HG03558 (cell line): ENCODE measurements around the gene SMYD2.
A peak's percentile ranks its signal among the peaks of the same experiment; 100 is the strongest.
"Not testable (repeated sequence)": the region's sequence is repeated elsewhere in the genome, so short reads cannot be mapped to it uniquely, and the experiment has no call there.

Experiments
- ATAC-seq: cut with Tn5 transposase; IDR thresholded peaks from one replicate; pipeline ENCODE4 v1.9.1; 2021; ENCODE audit warnings: moderate number of reproducible peaks; ENCODE audit not compliant: unreplicated experiment; ENCODE audit errors: extremely low read depth

The SMYD2 gene

DNA sequence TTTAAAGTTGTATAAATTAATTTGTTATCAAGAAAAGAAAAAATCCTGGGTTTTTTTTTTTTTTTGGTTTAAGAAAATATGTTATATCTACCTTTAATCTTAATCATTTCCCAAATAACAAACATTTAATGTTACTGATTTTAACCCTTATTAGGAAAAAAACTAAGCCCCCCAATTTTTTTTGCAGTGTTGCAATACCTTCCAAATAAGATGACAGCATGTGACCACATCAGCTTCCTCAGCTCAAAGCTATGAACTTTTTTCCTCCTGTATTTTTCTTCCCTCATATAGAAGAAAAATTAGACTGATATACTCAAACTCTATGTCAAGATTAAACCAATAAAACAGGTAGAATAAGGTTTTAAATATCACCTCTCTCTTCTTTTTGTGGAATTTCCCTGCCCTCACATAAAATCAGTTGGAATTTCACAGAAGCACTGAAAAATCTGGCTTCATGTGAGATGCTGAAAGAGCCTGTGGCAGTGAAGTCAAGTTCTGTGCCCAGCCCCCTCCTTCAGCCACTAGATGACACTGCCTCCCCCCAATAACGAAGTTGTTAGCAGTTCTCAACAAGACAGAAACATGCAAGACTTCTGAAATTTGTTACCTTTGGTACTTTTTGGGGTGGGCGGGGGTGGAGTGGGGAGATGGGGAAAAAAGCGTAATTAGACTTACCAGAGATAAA lies 9.6 kb upstream of the SMYD2 start:
- ATAC-seq, result no peak

DNA sequence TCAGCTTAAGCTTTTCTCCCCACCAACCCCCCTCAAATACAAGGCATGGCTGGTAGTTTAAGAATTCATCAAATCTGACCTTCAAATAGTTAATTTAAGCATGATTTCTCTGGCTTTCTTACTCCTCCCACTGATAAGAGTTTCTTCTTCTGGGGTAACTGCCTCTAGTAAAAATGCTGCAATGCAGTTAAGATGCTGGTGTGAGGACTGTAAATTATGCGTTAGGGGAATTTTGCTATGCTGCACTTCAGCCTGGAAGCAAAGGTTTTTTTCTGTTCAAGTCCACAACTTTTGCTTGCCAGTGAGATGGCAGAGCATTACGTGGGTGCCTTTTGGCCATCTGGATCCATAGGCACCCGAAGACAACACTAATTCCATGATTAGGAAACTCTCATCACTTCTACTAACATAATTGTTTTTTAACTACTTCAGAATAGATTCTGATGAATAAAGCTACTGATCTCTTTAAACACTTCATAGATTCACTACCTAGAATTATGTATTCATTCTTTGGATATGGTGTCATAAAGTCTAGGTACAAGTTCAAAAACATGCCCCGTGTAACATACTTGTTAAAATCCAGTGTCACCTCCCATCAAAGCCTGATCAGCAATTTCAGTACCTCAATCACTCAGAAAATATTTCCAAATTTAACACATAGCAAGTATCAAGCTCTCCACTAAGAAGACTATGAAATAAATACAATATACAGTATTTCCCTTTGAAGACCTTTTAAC lies 8.8 kb upstream of the SMYD2 start:
- ATAC-seq, result no peak

DNA sequence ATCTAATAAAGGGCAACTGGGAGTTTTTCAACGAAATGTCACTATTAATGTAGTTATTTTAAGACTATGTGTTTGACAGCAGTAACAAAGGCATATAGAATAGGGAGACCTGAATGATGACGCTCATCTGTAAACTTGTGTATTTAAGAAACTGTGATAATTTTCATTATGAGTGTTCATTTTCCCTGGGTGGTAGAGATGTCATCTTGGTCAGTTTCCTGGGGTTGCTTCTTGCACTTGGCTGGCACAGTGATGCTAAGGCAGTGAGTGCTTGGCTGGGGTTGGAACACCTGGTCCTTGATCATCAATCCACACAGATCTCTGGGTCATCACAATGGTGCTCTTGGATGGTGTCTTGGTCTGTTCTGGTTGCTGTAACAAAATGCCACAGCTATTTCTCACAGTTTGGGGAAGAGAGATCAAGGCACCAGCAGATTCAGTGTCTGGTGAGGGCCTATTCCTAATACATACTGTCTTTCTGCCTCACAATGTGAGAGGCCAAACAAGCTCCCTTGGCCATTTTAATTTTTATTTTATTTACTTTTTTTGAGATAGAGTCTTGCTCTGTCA lies 7.9 kb upstream of the SMYD2 start:
- ATAC-seq, result no peak

DNA sequence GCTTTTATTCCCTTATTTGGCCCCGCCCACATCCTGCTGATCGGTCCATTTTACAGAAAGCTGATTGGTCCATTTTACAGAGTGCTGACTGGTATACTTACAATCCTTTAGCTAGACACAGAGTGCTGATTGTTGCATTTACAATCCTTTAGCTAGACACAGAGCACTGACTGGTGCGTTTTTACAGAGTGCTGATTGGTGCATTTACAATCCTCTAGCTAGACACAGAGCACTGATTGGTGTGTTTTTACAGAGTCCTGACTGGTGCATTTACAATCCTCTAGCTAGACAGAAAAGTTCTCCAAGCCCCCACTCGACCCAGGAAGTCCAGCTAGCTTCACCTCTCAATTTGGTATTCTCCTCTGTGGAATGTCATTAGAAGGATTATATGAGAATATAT lies 5.3 kb upstream of the SMYD2 start:
- not testable (repeated sequence) for ATAC-seq

DNA sequence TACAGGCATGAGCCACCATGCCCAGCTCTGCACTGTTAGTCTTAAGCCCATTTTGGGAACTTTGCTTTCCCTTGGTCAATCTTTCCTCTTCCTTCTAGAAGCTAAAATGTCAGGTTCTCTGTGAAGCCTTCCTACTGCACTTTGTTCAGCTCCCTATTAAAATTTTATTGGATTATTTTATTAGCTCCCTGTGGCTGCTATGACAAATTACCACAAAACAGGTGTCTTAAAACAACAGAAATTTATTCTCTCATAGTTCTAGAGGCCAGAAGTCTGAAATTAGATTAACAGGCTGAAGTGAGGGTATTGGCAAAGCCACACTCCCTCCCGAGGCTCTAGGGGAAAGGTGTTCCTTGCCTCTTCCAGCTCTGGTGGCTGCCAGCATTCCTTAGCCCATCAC lies 4.2 kb upstream of the SMYD2 start:
- ATAC-seq, result no peak

DNA sequence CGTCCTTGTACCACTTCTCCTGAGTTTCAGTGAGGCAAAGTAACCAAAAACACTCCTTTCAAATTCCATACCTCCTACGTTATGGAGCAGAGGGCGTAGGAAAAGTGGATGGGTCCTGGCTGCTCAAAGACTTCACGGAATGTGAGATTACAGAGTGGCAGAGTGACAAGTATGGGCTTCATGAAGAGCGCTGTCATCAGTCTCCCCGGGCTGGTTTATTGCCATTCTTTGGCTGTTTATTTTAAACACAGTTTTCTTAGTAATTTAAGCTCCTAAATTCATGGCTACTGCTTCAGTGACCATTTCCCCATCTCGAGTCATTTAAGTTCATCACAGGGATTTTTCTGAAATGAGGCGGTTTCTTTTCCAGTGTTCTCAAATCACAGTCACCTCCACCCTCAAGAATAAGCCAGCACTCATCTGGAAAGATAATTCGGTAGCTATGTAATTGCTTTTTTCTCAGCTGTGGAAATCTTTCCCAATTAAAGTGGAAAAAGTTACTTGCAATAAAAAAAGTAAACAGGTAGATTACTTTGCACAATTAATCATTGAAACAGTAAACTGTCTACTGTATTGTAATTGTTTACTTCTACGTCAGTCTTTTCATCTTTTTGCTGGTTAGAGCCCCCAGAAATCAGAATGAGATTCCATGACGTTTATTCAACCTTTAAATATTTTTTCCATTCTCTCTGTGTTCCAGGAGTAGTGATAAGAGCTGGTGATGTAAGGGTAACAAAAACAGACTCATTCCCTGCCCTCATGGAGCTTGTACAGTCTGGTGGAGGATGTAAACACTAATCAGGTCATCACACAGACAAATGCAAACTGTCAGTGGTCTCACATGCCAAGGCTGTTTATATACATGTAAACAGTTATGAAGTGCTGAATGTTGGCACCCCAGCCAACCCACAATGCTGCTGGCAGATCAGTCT lies 3.0 kb upstream of the SMYD2 start:
- ATAC-seq, result no peak

DNA sequence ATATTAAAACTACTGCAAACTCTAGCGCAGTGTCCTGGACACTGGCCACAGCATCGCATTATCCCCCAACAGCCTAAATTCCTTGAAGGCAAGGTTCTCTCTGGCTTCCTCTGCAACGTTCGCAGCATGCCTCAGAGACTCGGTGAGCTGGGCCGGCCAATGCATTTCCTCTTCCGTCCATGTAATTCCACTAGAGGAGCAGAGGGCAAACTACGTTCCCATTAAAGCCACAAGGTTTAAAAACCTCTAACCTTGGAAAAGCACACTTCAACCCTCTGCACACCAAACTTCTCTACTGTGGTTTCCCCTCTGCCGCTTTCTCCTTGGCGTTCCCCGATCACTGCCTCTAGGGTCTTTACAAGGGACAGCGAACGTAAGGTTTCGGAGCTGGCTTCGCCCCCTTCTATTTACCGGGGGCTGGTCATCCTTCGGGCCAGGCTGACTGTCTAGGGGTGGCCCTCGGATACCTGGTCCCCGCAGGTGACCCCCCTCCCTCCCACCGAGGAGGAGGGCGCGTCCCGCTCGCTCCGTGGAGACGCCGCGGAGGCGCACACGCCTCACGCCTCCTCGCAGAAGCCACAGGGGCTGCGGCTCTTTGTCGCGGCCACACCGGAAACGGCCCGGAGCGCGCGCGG lies 456 bp upstream of the SMYD2 start:
- ATAC-seq, result peak; percentile 3

DNA sequence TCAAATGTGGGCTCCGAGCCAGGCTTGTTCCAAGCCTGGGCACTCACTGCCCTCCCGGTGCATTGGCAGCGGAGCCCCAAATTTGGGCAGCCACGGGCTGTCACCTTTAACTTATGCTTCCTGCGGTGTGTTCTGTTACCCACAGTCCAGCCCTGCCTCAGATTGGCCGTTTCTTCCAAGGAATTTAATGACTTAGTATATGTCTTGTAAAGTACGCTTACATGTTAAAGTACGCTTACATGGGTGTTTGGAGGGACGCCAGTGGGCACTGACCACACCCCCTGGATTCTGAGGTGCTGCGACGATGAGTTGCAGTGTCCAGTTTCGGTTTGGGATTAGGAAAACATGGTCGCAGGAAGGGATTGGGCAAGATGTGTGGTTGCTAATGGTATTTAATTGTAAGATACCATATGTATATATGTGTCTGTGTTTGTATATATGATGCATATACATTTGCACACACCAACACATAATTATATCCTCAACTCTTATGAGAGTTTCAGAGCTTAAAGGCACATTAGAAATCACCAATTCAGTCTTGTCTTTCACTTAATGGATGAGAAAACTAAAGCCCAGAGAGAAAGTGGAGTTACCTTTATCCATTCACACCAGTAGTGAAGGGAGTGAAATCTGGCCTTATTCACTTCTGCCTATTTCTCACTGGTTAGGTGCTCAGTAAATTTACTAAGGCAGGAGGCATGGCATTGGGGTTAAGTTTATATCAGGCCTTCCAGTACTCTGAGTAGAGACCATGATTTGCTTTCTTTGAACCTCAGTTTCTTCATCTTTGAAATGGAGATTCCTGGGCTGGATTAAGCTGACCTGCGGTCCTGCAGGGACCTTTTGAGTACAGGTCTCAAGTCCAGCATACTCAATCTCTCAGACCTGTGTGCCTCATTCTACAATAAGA lies 1.0 kb downstream of the SMYD2 start:
- ATAC-seq, result peak; percentile 6

DNA sequence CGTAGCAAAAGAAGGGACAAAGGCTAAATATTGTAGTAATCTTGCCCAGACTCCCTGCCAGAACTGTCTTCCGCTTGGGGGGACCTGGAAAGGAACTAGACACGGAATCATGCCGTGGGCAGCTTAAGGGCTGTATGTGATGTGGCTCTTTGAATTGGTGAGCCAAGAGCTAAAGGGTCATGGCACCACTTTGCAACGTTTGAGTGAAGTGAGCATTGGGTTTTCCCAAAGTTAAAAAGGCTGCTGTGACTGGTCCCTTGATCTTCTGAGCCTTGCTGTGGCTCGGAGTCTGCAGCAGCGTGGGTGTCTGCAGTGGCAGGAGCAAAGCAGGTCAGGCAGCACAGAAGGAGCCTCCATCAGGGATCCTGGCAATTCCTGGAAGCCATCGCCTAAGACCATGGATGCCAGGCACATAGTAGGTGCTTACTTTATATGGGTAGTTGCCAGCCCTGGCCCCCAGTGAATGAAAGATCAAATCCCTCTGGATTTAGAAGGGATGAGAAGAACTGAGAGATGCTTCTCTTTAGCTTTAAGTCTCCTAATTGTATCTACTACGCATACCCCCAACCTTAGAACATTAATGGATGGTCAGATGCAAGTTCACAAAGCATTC lies 1.8 kb downstream of the SMYD2 start:
- ATAC-seq, result no peak

DNA sequence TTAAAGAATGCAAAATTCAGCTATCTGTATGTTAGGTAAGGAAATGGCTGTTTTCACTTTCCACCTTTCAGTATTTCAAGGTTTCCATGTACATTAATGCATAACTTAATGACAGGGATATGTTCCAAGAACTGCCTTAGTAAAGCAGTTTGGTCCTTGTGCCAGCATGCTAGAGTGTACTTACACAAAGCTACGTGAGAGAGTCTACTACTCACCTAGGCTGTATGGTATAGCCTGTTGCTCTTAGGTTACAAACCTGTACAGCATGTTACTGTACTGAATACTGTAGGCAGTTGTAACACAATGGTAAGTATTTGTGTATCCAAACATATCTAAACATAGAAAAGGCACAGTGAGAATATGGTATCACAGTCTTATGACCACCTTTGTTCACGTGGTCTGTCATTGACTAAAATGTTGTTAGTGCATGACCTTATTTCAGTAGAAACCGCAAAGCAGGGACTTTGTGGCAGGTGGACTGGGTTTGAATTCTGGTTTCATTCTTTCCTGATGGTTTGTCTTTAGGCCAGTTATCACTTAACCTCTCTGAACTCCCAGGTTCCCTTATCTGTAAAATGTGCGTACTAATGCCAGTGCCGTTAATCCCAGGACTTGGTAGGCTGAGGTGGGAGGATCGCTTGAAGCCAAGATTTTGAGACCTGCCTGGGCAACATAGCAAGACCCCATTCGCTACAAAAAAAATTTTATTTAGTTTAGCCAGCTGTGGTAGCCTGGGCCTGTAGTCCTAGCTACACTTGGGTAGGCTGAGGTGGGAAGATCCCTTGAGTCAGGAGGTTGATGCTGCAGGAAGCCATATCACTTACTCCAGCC lies 4.9 kb downstream of the SMYD2 start:
- no peak for ATAC-seq

DNA sequence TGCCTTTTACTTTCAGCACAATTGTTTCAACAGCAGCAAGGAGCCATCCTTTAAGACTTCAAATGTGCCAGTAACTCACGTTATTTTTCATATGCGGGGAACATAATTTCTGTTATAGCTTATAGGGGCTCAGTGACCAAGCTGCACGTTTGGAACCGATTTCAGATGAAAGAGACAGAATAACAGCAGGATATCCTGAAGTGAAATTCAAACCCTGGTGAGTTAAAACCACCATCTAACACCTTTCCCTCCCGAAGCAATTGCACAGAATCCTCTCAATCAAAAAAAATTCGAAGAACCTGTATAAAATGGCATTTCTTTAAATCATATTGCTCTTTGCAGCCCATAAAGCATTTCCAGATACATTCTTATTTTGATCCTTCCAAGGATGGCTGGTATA lies 6.9 kb downstream of the SMYD2 start:
- no peak for ATAC-seq

DNA sequence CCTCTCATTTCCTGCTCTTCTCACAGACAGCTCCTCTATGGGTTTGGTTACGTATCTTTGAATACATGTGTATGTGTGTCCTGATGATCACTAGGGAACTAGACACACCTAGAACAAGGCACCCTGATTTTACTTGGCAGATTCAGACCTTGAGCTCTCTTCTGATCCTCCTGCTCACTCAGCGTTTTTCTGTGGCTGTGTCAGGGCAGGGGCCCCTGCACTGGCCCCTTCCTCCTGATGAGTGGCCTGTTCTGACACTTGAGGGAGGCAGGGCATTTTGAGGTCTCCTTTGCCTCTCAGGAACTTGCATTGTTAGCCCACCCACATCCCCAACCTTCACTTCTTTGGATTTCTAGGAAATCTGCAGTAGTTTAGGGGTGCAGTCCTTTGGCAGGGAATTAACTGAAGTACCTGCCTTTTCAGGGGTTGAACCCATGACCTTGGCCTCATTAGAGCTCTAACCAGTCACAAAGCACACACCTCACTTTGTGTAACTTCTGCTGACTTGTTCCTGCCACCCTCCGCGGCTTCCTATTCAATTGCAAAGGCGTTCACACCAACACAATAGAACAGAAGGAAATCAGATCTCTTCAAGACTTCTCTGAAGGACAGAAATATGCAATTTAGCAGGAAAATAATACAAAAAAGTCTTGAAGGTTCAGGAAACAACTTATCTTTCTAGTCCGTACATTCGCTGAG lies 8.8 kb downstream of the SMYD2 start:
- no peak for ATAC-seq

DNA sequence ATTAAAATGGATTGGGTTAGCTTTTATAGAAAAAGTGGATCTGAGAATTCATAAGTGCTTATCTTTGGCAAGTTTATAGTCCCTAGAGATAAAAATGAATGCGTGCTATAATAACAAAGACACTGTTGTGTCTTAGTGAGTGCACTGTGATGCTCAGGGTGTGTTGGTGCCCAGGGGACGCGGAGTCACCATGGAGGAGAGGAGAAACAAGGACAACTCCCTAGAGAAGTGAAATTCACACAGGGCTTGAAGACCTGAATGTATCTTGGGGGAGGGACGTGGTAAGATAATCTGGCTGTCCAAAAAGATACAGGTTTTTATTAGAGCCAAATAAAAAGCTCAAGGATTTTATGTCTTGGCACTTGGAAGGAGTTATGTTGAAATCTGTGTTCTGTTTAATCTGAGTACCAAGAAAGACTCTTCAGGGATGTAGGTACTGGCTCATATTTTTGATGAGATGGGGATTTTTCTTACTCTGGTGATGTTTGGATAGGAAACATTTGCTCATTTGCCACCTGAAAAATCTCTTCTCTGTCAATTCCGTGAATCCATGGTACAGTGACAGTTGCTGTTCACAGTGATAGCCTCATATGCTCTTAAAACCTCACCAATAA lies 9.6 kb downstream of the SMYD2 start:
- no peak for ATAC-seq

DNA sequence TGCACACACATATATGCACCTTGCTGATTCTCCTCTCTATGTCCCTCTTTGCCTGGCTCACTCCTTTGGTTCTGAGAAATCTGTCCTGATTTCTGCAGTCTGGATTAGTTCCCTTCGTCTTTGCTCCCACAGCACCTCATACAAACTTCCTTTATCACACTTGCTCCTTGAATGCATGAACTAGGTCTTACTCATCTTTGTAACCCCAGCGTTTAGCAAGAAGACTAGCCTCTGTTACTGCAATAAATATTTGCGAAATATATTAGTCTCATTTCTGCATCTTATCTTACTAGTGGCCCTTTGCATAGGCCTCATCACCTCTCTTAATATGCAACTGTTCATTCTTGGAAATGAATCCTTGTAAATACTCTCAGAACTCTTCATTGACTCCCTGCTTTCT lies 11.4 kb downstream of the SMYD2 start:
- ATAC-seq, result no peak

DNA sequence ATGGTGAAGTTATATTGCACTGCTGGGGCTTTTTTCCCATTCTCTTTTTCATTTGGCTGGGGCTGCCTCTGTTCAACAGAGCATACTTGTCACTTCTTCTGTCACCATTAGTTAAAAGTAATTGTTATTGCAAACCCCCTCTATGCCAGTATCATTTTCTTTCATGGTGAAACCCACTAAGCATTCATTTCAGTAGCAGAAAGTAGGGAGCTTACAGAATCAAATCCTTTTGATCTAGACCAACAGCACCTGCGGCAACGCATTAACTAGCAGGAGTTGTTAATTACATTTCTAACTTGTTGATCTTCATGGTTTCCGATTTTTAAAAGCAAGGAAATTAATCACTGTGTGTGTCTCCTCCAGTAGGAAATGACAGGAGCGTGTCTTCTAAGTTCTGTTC lies 15.0 kb downstream of the SMYD2 start:
- ATAC-seq, result no peak

DNA sequence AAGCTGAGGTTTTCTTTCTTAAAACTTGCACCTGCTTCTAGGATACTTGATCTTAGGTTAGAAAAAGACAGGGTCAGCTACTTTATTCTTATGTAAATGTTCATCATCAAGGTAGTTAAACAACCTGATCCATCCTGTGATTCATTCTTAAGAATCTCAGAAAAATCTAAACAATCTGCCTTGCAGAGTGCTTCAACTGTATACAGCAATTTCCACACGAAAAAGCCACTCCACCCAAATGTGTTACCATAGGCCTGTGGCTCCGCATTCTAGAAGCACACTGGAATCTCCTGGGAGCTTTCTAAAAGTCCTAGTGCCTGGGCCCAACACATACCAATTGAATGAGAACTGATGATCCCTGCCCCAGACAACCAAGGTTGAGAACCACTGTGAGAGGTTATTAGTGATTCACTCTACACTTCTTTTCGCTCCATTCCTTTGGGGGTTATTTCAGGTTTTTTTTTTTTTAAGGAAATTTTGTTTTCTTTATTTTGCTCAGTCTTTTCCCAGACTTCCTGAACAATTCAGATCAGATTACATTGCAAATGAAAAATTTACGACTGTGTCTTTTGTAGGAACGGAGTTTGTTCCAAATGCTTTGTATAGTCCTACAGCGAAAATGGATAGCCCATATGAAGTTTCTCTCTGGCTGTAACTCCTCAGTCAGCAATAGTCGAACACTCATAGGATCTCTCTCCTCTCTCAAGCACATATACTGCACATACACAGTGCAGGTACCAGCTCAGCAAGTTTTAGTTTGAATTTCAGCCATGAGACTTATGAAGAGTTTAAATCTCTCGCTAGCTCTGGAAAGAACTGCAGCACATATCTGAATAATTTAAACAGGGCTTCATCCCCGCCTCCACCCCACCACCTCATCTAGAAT lies 16.1 kb downstream of the SMYD2 start:
- no peak for ATAC-seq
